Myocyte (in vitro differentiated cells): ENCODE data around the gene USP38. TPM values are rescaled to one million over a fixed set of nuclear protein-coding genes. Genes with fewer than 3 reads are reported as not detected.
"Not testable (repeated sequence)": the region's sequence is repeated elsewhere in the genome, so short reads cannot be mapped to it uniquely, and the experiment has no call there.

Source experiments
- DNase-seq: peaks from one replicate; pipeline ENCODE4 v3.0.0-alpha.2; 2012; ENCODE audit warnings: low read depth
- total RNA-seq: library from RNA; depleted of rRNA; stranded (reverse); fragments of >200 nt; gene quantifications from 2 replicates; pipeline ENCODE4 v1.2.3, GENCODE V29; 2014

Gene USP38
- total RNA-seq, 1 donor from 2014 or later: 29.8 TPM

DNA sequence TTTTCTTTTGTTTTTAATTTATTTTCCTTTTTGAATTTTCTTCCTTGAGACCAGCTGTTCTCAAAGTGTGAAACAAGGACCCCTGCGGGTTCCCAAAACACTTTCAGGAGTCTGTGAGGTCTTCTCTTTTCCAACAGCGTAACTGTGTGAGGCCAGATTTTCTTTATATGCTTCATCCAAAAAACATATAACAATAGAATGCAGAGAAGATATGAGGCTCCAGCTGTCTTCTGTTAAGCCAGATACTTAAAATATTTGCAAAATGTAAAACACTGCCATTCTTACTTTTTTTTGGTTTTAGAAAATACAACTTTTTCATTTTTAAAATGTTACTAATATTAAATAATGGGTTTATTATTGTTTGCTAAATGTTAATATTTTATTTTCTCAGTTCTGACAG lies 27.8 kb downstream of the USP38 start:
- DNase-seq: no peak

- no peak for DNase-seq
These were observed 31.2 kb downstream of the USP38 start for GRCh38 chr4:143215873-143216272.

- DNase-seq: peak; percentile 37
These were observed 39.5 kb downstream of the USP38 start for GRCh38 chr4:143224255-143224654.

GRCh38 chr4:143225167-143225566 lies 40.5 kb downstream of the USP38 start:
- DNase-seq: no peak

DNA sequence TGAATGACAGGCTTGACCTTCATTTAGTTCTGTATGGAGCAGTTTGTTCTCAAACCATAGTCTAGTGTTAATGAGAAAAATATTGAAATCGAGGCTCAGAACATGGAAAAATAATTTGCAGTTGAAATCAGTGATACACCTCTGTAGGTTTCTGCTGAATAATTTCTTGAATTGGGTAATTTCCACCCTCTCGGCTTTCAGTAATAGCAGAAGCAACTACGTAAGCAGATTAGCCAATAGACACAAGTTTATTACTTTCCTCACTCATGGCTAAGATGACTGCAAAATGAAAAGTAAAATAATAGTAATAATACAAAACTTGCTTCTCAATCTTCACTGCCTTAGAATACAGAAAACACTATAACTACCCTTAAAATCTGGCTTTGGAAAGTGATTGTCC lies 46.0 kb downstream of the USP38 start:
- DNase-seq: no peak

- no peak for DNase-seq
These were observed 47.6 kb downstream of the USP38 start for GRCh38 chr4:143232277-143232676.

- no peak for DNase-seq
These were observed 49.4 kb downstream of the USP38 start for GRCh38 chr4:143234153-143234552.

DNA sequence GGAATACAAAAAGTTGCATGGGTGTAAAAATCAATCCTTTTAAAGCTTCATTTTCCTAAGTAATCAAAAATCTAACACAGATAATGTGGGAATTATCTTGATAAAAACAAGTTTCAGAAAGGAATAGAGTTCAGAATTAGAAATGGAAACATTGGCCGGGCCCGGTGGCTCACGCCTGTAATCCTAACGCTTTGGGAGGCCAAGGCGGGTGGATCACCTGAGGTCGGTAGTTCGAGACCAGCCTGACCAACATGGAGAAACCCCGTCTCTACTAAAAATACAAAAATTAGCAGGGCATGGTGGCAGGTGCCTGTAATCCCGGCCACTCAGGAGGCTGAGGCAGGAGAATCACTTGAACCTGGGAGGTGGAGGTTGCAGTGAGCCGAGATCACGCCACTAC lies 52.5 kb downstream of the USP38 start:
- not testable (repeated sequence) for DNase-seq

DNA sequence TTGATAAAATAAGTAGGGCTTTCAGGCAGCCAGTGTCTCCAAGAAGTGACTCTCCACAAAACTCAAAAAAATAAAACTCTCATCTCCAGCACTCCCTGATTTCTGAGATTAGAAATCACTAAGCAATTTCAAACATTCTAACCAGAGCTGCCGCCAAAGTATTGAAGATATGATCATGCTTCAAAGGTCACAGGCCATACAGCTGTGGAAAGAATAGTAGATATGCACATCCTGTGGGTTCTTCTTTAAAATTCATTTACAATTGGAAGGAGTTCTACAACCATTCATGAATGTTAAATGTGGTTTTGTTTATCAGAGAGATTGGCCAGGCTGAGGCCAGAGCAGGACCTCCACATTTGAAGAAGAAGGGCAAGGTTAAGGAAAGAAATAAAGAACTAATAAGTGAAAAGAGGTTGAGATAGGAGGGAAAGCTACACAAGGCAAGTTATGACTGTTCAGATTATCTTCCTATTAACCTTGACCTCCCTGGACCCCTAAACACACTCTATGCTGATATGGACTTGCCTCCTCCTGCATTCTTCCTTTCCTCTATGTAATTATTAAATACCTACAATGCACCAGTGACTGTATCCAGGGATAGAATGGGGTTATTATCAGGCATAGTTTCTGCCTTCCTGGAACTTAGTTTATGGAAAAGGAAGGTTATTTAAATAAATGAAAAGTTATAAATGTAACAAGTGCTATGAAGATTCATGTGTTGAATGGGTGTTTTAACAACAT lies 56.4 kb downstream of the USP38 start:
- no peak for DNase-seq

GRCh38 chr4:143241892-143242291 lies 57.2 kb downstream of the USP38 start:
- DNase-seq: no peak

- no peak for DNase-seq
These were observed 58.3 kb downstream of the USP38 start for GRCh38 chr4:143243041-143243440.

DNA sequence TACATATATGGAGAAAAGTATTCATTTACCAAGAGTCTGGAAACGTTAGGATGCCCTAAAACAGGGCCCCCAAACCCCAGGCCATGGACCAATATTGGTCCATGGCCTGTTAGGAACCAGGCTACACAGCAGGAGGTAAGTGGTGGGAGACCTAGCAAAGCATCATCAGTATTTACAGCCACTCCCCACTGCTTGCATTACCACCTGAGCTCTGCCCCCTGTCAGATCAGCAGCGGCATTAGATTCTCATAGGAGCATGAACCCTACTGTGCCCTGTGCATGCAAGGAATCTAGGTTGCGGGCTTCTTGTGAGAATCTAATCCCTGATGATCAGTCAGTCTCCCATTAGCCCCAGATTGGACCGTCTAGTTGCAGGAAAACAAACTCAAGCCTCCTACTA lies 62.3 kb downstream of the USP38 start:
- DNase-seq: no peak

DNA sequence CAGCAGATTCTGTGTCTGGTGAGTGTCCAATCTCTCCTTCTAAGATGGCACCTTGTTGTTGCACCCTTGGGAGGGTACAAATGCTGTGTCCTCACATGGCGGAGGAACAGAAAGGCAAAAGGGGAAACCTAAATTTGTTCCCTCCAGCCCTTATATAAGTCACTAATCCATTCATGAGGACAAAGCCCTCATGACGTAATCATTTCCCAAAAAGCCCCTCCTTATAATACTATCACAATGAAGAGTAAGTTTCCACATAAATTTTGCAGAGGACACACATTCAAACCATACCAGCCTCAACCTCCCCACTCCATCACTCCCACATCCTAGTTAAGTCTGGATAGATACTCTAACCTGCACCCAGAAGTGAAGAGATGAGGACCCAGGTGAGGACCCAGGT lies 63.1 kb downstream of the USP38 start:
- no peak for DNase-seq

DNA sequence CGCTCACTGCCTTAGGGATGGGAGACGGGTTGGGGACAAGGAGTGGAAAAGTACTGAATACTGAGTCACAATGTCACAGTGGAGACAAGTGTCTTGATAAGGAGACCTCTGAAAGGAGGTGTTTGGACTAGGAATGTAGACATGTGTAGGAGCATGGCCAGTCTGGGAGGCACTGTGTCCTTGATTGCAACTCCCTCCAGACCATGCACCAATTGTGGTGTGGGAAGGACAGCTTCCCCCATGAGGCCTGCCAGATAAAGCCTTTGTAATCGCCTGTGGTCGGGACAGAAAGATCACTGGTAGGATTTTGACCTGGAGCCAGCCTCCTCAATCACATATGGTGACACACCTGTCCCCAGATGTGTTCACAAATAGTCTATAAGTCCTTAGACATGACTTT lies 64.1 kb downstream of the USP38 start:
- peak; percentile 13 for DNase-seq

- no peak for DNase-seq
These were observed 65.9 kb downstream of the USP38 start for GRCh38 chr4:143250617-143251016.

GRCh38 chr4:143251348-143251747 lies 66.6 kb downstream of the USP38 start:
- DNase-seq: no peak

DNA sequence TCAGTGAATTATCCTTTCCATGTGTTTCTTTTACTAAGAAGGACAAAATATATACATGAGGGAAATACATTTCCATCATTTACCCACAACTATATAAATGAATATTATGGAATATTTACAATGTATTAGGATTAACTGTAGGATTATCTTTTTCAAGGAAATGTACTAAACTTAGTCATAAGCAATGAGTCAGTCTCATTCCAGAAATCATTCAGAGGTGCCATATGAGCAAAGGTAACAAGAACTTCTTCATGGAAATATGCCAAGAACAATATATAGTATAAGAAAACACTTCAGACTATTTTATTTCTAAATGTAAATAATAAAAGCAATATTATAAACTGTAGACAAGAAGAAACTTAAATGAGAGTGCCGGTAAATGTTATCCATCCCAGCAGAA lies 67.1 kb downstream of the USP38 start:
- DNase-seq: no peak

DNA sequence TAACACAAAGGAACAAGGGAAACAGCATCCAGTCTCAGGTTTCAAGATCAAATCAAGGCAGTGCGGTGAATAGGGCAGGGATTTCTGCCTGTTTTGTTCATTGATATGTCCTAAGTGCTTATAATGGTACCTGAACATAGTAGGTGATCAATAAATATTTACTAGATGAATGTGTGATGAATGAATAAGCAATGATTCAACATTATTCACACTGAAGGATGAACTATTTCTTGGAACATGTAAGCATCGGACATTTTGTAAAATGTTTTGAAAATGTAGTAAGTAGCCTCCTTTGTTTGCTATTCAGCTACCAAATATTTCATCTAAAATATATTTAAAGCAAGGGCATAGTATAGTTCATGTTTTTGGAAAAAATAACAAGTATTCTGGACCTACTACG lies 67.8 kb downstream of the USP38 start:
- no peak for DNase-seq

- DNase-seq: no peak
These were observed 68.4 kb downstream of the USP38 start for GRCh38 chr4:143253166-143253565.

DNA sequence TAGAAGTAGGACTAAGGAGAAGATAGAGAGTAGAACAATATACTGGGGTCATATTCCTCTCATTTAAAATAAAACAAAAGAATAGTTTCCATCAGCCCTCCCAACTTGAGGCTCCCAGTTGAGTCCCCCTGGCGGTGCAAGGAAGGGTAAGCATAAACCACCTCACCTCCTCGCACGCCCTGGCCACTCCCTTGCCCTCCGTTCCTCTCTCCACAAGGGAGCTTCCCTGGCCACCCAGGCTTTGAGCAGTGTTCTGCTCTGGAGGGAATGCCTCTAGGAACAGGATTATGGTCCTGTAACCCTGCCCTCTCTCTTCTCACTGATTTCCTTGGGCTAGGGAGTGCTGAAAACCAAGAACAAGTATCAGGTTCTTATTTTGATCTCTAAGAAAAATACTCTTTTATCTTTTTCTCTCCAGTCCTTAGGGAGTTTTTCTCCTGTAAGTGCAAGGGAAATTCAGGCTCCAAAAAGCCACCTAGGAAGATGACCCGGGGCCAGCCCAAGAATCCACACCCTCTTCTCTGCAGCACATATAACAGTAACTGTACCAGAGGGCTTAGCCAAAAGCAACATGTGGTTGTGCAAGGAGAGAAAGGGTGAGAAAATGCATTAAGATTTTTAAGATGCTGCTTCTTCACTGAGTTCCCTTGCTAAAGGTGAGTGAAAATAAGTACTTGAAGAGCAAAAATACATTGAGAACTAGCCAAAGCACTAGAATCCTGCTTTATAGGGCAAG lies 69.9 kb downstream of the USP38 start:
- no peak for DNase-seq

DNA sequence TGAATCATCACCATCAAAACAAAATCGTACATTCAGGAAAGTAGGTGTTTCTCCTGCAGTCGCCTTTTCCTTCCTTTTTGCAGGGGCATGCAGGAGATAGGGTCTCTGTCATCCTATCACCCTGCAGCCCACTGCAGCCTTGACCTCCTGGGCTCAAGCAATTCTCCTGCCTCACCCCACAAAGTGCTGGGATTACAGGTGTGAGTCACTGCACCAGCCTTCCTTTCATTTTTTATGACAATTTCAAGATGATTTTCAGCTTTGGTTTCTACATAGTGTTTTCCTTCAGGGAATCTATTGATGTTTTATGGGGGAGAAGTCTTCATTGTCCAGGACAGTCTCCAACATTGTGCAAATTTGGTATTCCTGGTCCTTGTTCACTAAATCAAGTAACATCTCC lies 71.7 kb downstream of the USP38 start:
- no peak for DNase-seq

- DNase-seq: no peak
These were observed 72.6 kb downstream of the USP38 start for GRCh38 chr4:143257356-143257755.

DNA sequence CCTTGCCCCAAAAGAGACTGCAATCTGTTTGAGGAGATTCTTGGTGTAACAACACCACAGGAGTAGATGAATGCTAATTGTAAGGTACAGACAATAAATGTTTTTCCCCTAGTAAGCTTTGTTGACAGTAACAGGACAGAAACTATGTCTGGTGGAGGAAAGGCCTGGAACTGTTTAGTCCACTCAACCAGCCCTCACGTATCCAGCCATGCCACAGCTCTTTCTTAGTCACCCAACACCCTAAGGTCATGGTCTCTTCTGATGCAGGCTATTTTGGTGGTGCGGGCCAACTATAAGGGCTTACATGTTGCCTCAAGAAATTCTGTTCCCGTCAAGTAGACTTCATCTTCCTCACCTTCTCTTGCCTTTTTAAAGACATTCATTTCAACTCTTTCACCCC lies 76.0 kb downstream of the USP38 start:
- DNase-seq: no peak
